Activated naive CD4-positive, alpha-beta T cell treated with anti-CD3 and anti-CD28 coated beads, Interleukin-2, amount 50 U/mL, for 24 hours (primary cell): Measurements from ENCODE around the gene SLC2A1.

ENCODE experiments used
- H3K27ac Mint-ChIP-seq: one replicate; pipeline ENCODE4 v1.8.0; 2021; ENCODE audit warnings: mild to moderate bottlenecking, mixed read lengths
- H3K27me3 Mint-ChIP-seq: one replicate; pipeline ENCODE4 v1.8.0; 2021; ENCODE audit warnings: mixed read lengths
- H3K36me3 Mint-ChIP-seq: one replicate; pipeline ENCODE4 v1.8.0; 2021; ENCODE audit warnings: mixed read lengths
- H3K4me1 Mint-ChIP-seq: one replicate; pipeline ENCODE4 v1.8.0; 2021; ENCODE audit warnings: mixed read lengths
- H3K4me3 Mint-ChIP-seq: one replicate; pipeline ENCODE4 v1.8.0; 2021; ENCODE audit warnings: mild to moderate bottlenecking, mixed read lengths
- H3K9me3 Mint-ChIP-seq: one replicate; pipeline ENCODE4 v1.8.0; 2021; ENCODE audit warnings: mixed read lengths

The SLC2A1 gene

GRCh38 chr1:42953182-42954180 lies 5.2 kb downstream of the SLC2A1 start:
- no peaks in the 10 kb centered on the region for H3K9me3 Mint-ChIP-seq
- peaks cover 10% of the 10 kb centered on the region for H3K36me3 Mint-ChIP-seq
- H3K27me3 Mint-ChIP-seq: no peaks in the 10 kb centered on the region
- peaks cover 79% of the 10 kb centered on the region for H3K4me1 Mint-ChIP-seq
- peak overlapping the region; percentile 46 for H3K27ac Mint-ChIP-seq
- H3K4me3 Mint-ChIP-seq: peak overlapping the region; percentile 57

- H3K36me3 Mint-ChIP-seq: peaks cover 10% of the 10 kb centered on the region
These were observed 6.2 kb downstream of the SLC2A1 start for GRCh38 chr1:42952303-42953001.

GRCh38 chr1:42951588-42951987 lies 7.1 kb downstream of the SLC2A1 start:
- Mint-ChIP-seq H3K4me3 (peak overlapping the region; percentile 55), H3K9me3 (no peaks in the 10 kb centered on the region), H3K27me3 (no peaks in the 10 kb centered on the region), H3K36me3 (peaks cover 10% of the 10 kb centered on the region), H3K27ac (peak overlapping the region; percentile 32), H3K4me1 (peaks cover 90% of the 10 kb centered on the region)

More at GRCh38 chr1:42952303-42953001, 6.2 kb downstream of the SLC2A1 start:
- no peaks in the 10 kb centered on the region for H3K27me3 Mint-ChIP-seq
- no peaks in the 10 kb centered on the region for H3K9me3 Mint-ChIP-seq
- H3K4me3 Mint-ChIP-seq: peak overlapping the region; percentile 57
- H3K4me1 Mint-ChIP-seq: peaks cover 89% of the 10 kb centered on the region
- peak overlapping the region; percentile 46 for H3K27ac Mint-ChIP-seq

GRCh38 chr1:42950116-42950481 lies 8.6 kb downstream of the SLC2A1 start:
- Mint-ChIP-seq H3K4me1 (peaks cover 95% of the 10 kb centered on the region), H3K27ac (peak overlapping the region; percentile 86), H3K4me3 (peak overlapping the region; percentile 37), H3K36me3 (peaks cover 10% of the 10 kb centered on the region), H3K27me3 (no peaks in the 10 kb centered on the region), H3K9me3 (no peaks in the 10 kb centered on the region)

- H3K4me3 Mint-ChIP-seq: peak overlapping the region; percentile 47
- H3K27me3 Mint-ChIP-seq: no peaks in the 10 kb centered on the region
- H3K36me3 Mint-ChIP-seq: peaks cover 8% of the 10 kb centered on the region
- H3K9me3 Mint-ChIP-seq: no peaks in the 10 kb centered on the region
- H3K27ac Mint-ChIP-seq: peak overlapping the region; percentile 55
- H3K4me1 Mint-ChIP-seq: peaks cover 95% of the 10 kb centered on the region
These were observed 9.2 kb downstream of the SLC2A1 start for GRCh38 chr1:42949312-42950115.

GRCh38 chr1:42947965-42948732 lies 10.5 kb downstream of the SLC2A1 start:
- peaks cover 96% of the 10 kb centered on the region for H3K4me1 Mint-ChIP-seq
- H3K27me3 Mint-ChIP-seq: no peaks in the 10 kb centered on the region
- H3K27ac Mint-ChIP-seq: peak overlapping the region; percentile 41
- no peaks in the 10 kb centered on the region for H3K9me3 Mint-ChIP-seq
- H3K36me3 Mint-ChIP-seq: peaks cover 6% of the 10 kb centered on the region
- no peak overlapping the region for H3K4me3 Mint-ChIP-seq

GRCh38 chr1:42947117-42947516 lies 11.6 kb downstream of the SLC2A1 start:
- H3K36me3 Mint-ChIP-seq: peaks cover 9% of the 10 kb centered on the region
- peaks cover 96% of the 10 kb centered on the region for H3K4me1 Mint-ChIP-seq
- H3K4me3 Mint-ChIP-seq: no peak overlapping the region
- no peak overlapping the region for H3K27ac Mint-ChIP-seq
- H3K9me3 Mint-ChIP-seq: no peaks in the 10 kb centered on the region
- H3K27me3 Mint-ChIP-seq: no peaks in the 10 kb centered on the region

GRCh38 chr1:42946120-42946898 lies 12.4 kb downstream of the SLC2A1 start:
- peak overlapping the region; percentile 41 for H3K27ac Mint-ChIP-seq
- no peak overlapping the region for H3K4me3 Mint-ChIP-seq
- H3K9me3 Mint-ChIP-seq: no peaks in the 10 kb centered on the region
- no peaks in the 10 kb centered on the region for H3K27me3 Mint-ChIP-seq
- peaks cover 9% of the 10 kb centered on the region for H3K36me3 Mint-ChIP-seq
- H3K4me1 Mint-ChIP-seq: peaks cover 96% of the 10 kb centered on the region

GRCh38 chr1:42945164-42945563 lies 13.5 kb downstream of the SLC2A1 start:
- Mint-ChIP-seq H3K4me1 (peaks cover 97% of the 10 kb centered on the region), H3K9me3 (no peaks in the 10 kb centered on the region), H3K36me3 (peaks cover 10% of the 10 kb centered on the region), H3K4me3 (peak overlapping the region; percentile 62), H3K27me3 (no peaks in the 10 kb centered on the region), H3K27ac (peak overlapping the region; percentile 84)

GRCh38 chr1:42944246-42944928 lies 14.3 kb downstream of the SLC2A1 start:
- Mint-ChIP-seq H3K36me3 (peaks cover 12% of the 10 kb centered on the region), H3K4me3 (peak overlapping the region; percentile 62), H3K9me3 (no peaks in the 10 kb centered on the region), H3K27ac (peak overlapping the region; percentile 66), H3K4me1 (peaks cover 96% of the 10 kb centered on the region), H3K27me3 (no peaks in the 10 kb centered on the region)

GRCh38 chr1:42943728-42944127 lies 14.9 kb downstream of the SLC2A1 start:
- peak overlapping the region; percentile 66 for H3K27ac Mint-ChIP-seq
- H3K36me3 Mint-ChIP-seq: peaks cover 12% of the 10 kb centered on the region
- H3K4me1 Mint-ChIP-seq: peaks cover 97% of the 10 kb centered on the region
- H3K27me3 Mint-ChIP-seq: no peaks in the 10 kb centered on the region
- no peaks in the 10 kb centered on the region for H3K9me3 Mint-ChIP-seq
- peak overlapping the region; percentile 62 for H3K4me3 Mint-ChIP-seq

- peak overlapping the region; percentile 41 for H3K27ac Mint-ChIP-seq
- no peaks in the 10 kb centered on the region for H3K27me3 Mint-ChIP-seq
- H3K4me3 Mint-ChIP-seq: peak overlapping the region; percentile 30
- peaks cover 12% of the 10 kb centered on the region for H3K36me3 Mint-ChIP-seq
- peaks cover 98% of the 10 kb centered on the region for H3K4me1 Mint-ChIP-seq
- no peaks in the 10 kb centered on the region for H3K9me3 Mint-ChIP-seq
These were observed 15.5 kb downstream of the SLC2A1 start for GRCh38 chr1:42943166-42943565.

GRCh38 chr1:42942444-42942843 lies 16.2 kb downstream of the SLC2A1 start:
- Mint-ChIP-seq H3K27ac (no peak overlapping the region), H3K27me3 (no peaks in the 10 kb centered on the region), H3K4me1 (peaks cover 98% of the 10 kb centered on the region), H3K36me3 (peaks cover 12% of the 10 kb centered on the region), H3K4me3 (peak overlapping the region; percentile 30), H3K9me3 (no peaks in the 10 kb centered on the region)
